Mesodermal cell (in vitro differentiated cells): Measurements from ENCODE around the gene GLCE.

Experiments used
- H3K27ac ChIP-seq: 2 replicates; pipeline ENCODE4 v1.7.0; 2013; ENCODE audit warnings: mild to moderate bottlenecking, low read depth, low read length, moderate library complexity; ENCODE audit not compliant: severe bottlenecking
- H3K36me3 ChIP-seq: 2 replicates; pipeline ENCODE4 v1.7.1; 2013; ENCODE audit warnings: mild to moderate bottlenecking, low read length, moderate library complexity; ENCODE audit not compliant: control insufficient read depth, insufficient read depth
- H3K4me1 ChIP-seq: one replicate; pipeline ENCODE4 v1.7.1; 2013; ENCODE audit warnings: mild to moderate bottlenecking, low read length; ENCODE audit not compliant: insufficient read depth, control insufficient read depth, poor library complexity, severe bottlenecking
- H3K4me3 ChIP-seq: 2 replicates; pipeline ENCODE4 v1.7.0; 2013; ENCODE audit warnings: low read length, control low read depth, mild to moderate bottlenecking; ENCODE audit not compliant: insufficient read depth, poor library complexity, severe bottlenecking; ENCODE audit errors: extremely low read depth
- H3K9me3 ChIP-seq: 2 replicates; pipeline ENCODE4 v1.7.1; 2013; ENCODE audit warnings: mild to moderate bottlenecking, low read length, moderate library complexity; ENCODE audit not compliant: control insufficient read depth
- WGBS, 2 experiments: methylation state at CpG; one replicate each; pipeline ENCODE4 v1.1.5; 2013; ENCODE audit warnings: missing lambda C conversion rate in 2 of 2; ENCODE audit not compliant: insufficient coverage in 2 of 2; 5-methylcytosine and 5-hydroxymethylcytosine counted together

GLCE gene

GRCh38 chr15:69125236-69125635 lies 35.2 kb upstream of the GLCE start:
- Histone ChIP-seq H3K4me3 (no peak overlapping the region), H3K27ac (no peak overlapping the region), H3K36me3 (no peaks in the 10 kb centered on the region), H3K9me3 (no peaks in the 10 kb centered on the region), H3K4me1 (no peaks in the 10 kb centered on the region)
- WGBS, 2 experiments: 66 to 68% methylated on average over 6 to 8 of the region's 8 CpGs

DNA sequence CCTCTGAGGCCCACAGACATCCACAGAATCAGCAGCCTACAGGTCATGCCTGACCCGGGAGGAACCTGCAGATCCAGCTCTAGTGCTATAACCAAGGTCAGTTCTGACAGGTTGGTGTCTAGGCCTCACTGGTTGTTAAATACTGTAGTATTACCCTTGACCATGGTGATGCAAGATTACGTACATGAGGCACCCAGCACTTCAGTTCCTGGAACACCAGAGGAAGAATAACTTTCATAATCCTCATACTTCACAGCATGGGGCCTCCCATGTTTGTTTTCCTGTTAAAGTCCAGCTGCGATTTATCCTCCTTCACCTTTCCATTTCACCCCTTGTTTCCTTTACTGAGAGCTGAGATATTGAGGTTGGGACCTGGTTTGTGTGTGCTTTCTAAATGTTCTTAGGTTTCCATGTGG lies 34.4 kb upstream of the GLCE start:
- H3K27ac ChIP-seq: no peak overlapping the region
- H3K4me1 ChIP-seq: no peaks in the 10 kb centered on the region
- no peaks in the 10 kb centered on the region for H3K36me3 ChIP-seq
- no peaks in the 10 kb centered on the region for H3K9me3 ChIP-seq
- no peak overlapping the region for H3K4me3 ChIP-seq
- 100% methylated on average over 1 to 2 of the region's 3 CpGs for WGBS, 2 experiments

GRCh38 chr15:69127306-69127705 lies 33.1 kb upstream of the GLCE start:
- WGBS, 2 experiments: 71% methylated on average over 1 of the region's 1 CpG; no CpG with 5 or more reads in 1 of the 2 experiments
- H3K27ac ChIP-seq: no peak overlapping the region
- H3K36me3 ChIP-seq: no peaks in the 10 kb centered on the region
- H3K9me3 ChIP-seq: no peaks in the 10 kb centered on the region
- H3K4me1 ChIP-seq: no peaks in the 10 kb centered on the region
- H3K4me3 ChIP-seq: no peak overlapping the region

DNA sequence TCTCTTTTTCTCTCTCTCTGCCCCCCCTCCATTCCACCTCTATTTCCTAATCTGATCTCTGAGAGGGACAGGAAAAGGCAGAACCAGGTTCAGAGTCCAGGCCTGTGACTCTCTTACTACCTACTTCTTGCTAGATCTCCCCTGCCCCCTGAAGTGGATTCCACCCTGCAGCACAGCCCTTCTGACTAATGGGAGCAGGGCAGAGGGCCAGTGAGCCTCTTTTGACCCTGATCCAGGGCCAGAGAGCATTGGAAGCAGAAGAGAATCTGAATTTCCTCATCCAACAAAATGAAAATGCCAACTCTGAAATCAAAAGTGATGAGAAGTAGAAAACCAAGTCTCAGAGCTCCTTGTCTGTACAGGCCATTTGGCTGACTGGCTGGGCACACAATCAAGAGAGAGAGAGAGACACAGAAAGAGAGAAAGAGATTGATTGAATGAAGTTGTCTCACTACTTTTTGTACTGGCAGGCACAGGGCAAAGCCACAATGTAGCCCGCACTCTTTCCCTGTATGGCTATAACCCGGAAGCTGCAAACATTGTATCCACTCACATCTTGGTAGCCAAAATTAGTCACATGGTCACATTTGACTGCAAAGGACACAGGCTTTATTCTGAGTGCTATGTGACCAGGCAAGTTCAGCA lies 31.6 kb upstream of the GLCE start:
- Histone ChIP-seq H3K9me3 (no peaks in the 10 kb centered on the region), H3K4me3 (no peak overlapping the region), H3K36me3 (no peaks in the 10 kb centered on the region), H3K27ac (no peak overlapping the region), H3K4me1 (no peaks in the 10 kb centered on the region)
- WGBS, 2 experiments: 100% methylated on average over 2 of the region's 2 CpGs

- no peaks in the 10 kb centered on the region for H3K4me1 ChIP-seq
- H3K4me3 ChIP-seq: no peak overlapping the region
- no peaks in the 10 kb centered on the region for H3K36me3 ChIP-seq
- H3K27ac ChIP-seq: no peak overlapping the region
- WGBS, 2 experiments: 94 to 95% methylated on average over 3 to 5 of the region's 7 CpGs
- no peaks in the 10 kb centered on the region for H3K9me3 ChIP-seq
These were observed 28.8 kb upstream of the GLCE start for GRCh38 chr15:69131362-69132220.

DNA sequence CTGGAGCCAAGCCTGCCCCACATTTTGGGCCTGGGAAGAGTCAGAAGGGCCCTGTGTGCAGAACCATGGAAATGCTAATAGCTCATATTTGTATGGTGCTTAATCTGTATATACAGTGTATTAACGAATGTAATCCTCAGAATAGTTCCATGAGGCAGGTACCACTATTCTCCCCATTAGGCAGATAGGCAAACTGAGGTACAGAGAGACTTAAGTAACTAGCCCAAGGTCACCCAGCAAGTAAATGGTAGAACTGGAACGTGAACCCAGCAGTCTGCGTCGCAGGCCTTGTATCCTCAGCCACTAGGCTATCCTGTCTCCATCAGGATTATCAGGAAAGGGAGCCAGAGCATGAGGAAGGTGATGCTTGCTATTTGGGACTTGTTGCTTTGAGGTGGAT lies 28.0 kb upstream of the GLCE start:
- H3K36me3 ChIP-seq: no peaks in the 10 kb centered on the region
- no peak overlapping the region for H3K4me3 ChIP-seq
- 85 to 86% methylated on average over 3 to 4 of the region's 4 CpGs for WGBS, 2 experiments
- no peak overlapping the region for H3K27ac ChIP-seq
- H3K9me3 ChIP-seq: no peaks in the 10 kb centered on the region
- no peaks in the 10 kb centered on the region for H3K4me1 ChIP-seq

DNA sequence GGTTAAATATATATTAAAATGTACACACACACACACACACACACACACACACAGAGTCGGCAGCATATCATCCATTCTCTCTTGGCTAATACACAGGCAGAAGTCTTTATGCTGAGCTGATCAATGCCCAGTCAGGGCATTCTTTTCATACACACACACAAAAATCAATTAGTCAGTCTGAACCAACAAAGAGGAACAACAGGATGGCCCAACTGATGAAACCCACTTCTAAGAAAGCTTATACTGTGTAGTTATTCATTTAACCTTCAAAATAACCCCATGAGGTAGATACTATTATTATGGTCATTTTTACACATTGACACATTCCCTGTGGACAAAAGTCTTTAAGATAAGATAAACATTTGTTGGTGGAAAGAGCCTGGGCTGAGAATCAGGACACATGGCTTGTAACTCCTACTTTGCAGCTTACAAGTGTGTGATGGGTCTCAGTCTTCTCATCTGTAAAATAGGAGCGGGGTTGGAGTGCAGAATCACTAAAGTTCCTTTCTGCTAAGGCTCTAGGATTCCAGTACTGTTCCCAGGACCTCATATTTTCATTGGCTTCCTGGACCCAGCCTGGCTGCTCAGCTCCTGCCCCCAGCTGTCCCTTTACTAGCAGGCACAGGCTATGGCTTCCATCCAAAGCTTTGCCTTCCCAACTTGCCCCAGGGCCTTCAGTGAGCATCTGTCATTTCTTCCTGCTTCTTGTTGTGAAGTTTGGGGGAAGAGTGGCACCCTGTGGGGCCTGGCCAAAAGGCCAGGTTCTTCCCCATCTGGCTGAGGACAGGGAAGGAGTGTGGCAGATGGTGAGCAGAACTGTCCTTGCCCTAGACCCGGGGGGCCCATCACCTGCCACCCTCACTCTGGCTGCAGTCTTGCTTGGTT lies 27.2 kb upstream of the GLCE start:
- Histone ChIP-seq H3K9me3 (no peaks in the 10 kb centered on the region), H3K4me3 (no peak overlapping the region), H3K27ac (no peak overlapping the region), H3K4me1 (no peaks in the 10 kb centered on the region), H3K36me3 (no peaks in the 10 kb centered on the region)
- 94% methylated on average over 2 of the region's 3 CpGs; no CpG with 5 or more reads in 1 of the 2 experiments for WGBS, 2 experiments

- Histone ChIP-seq H3K36me3 (no peaks in the 10 kb centered on the region), H3K4me3 (no peak overlapping the region), H3K4me1 (no peaks in the 10 kb centered on the region), H3K27ac (no peak overlapping the region), H3K9me3 (no peaks in the 10 kb centered on the region)
- WGBS, 2 experiments: 91 to 100% methylated on average over 3 of the region's 5 CpGs
These were observed 26.4 kb upstream of the GLCE start for GRCh38 chr15:69133862-69134519.

DNA sequence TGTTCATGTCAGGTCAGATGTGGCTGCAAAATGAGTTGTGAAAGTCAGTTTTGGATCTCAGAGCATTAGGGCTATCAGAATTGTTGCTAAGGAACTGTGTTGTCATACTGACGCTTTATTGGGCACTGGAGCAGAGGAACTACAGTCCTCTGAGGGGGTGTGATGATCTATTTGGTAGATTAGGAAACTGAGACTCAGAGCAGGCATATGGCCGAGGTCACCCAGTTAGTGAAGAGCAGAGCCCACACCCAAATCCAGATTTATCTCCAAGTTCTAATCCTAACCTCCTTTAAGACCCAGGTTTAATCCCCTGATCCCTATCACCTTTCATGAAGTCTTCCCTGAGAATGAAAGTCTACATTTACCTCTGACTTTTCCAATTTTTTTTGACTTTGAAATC lies 25.6 kb upstream of the GLCE start:
- WGBS, 2 experiments: 86 to 92% methylated on average over 1 to 2 of the region's 2 CpGs
- Histone ChIP-seq H3K9me3 (no peaks in the 10 kb centered on the region), H3K36me3 (no peaks in the 10 kb centered on the region), H3K4me3 (no peak overlapping the region), H3K27ac (no peak overlapping the region), H3K4me1 (no peaks in the 10 kb centered on the region)

- WGBS, 2 experiments: 69 to 90% methylated on average over 2 of the region's 2 CpGs
- H3K36me3 ChIP-seq: no peaks in the 10 kb centered on the region
- no peak overlapping the region for H3K27ac ChIP-seq
- no peaks in the 10 kb centered on the region for H3K9me3 ChIP-seq
- no peak overlapping the region for H3K4me3 ChIP-seq
- H3K4me1 ChIP-seq: no peaks in the 10 kb centered on the region
These were observed 24.9 kb upstream of the GLCE start for GRCh38 chr15:69135499-69135898.
